GM10248 (cell line): Measurements from ENCODE around the gene NMT1.
"Not testable (repeated sequence)": the region's sequence is repeated elsewhere in the genome, so short reads cannot be mapped to it uniquely, and the experiment has no call there.

Source experiments
- CTCF ChIA-PET: fragments of 300-600 bp; sonication (Branson Sonifier 250); formaldehyde crosslinking; extraction: SDS; loops from one replicate; lab custom pipeline; 2021; ENCODE audit warnings: antibody characterized with exemption; lab: Yijun Ruan, JAX
- POLR2A ChIA-PET: fragments of 350-650 bp; sonication (Branson Sonifier 250); formaldehyde crosslinking; extraction: SDS; loops from one replicate; lab custom pipeline; 2020; ENCODE audit warnings: antibody characterized with exemption; lab: Yijun Ruan, JAX
- DNase-seq: peaks from one replicate; pipeline ENCODE4 v3.0.0; 2012; ENCODE audit errors: extremely low spot score
- TF ChIP-seq, protein P1 (sequence below): IDR thresholded peaks from 2 replicates; pipeline ENCODE4 v1.5.1; 2012; ENCODE audit warnings: mild to moderate bottlenecking, low read depth; ENCODE audit errors: extremely low read depth, missing control alignments, control extremely low read depth

NMT1 gene

DNA sequence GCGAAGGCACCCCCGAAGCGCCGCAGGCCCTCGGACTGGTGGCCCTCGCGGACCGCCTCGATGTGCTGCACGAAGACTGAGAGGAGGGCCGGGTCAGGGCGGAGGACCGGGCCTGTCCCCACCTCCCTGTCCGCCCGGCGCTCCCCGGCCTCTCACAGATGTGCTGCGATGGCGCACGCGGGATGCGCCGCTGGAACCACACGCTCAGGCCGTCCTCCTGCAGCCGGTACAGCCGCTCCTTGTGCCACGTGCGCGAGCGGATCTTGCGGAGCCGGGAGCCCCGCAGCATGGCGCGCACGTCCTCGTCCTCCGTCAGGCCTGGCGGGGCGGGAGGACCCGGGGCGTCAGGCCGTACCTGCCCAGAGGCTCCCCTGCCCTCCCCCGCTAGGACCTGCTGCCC lies 59.9 kb downstream of the NMT1 start:
- ChIA-PET CTCF (interaction anchor here (1.3 to 4.0 kb wide), 2 partner anchors 14 to 23 kb away, joined by 7 to 30 read pairs; partner anchors contain the start of gene ACBD4), POLR2A (no interaction called here)
- TF ChIP-seq, protein P1, sequence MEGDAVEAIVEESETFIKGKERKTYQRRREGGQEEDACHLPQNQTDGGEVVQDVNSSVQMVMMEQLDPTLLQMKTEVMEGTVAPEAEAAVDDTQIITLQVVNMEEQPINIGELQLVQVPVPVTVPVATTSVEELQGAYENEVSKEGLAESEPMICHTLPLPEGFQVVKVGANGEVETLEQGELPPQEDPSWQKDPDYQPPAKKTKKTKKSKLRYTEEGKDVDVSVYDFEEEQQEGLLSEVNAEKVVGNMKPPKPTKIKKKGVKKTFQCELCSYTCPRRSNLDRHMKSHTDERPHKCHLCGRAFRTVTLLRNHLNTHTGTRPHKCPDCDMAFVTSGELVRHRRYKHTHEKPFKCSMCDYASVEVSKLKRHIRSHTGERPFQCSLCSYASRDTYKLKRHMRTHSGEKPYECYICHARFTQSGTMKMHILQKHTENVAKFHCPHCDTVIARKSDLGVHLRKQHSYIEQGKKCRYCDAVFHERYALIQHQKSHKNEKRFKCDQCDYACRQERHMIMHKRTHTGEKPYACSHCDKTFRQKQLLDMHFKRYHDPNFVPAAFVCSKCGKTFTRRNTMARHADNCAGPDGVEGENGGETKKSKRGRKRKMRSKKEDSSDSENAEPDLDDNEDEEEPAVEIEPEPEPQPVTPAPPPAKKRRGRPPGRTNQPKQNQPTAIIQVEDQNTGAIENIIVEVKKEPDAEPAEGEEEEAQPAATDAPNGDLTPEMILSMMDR: no peak
- no peak for DNase-seq

DNA sequence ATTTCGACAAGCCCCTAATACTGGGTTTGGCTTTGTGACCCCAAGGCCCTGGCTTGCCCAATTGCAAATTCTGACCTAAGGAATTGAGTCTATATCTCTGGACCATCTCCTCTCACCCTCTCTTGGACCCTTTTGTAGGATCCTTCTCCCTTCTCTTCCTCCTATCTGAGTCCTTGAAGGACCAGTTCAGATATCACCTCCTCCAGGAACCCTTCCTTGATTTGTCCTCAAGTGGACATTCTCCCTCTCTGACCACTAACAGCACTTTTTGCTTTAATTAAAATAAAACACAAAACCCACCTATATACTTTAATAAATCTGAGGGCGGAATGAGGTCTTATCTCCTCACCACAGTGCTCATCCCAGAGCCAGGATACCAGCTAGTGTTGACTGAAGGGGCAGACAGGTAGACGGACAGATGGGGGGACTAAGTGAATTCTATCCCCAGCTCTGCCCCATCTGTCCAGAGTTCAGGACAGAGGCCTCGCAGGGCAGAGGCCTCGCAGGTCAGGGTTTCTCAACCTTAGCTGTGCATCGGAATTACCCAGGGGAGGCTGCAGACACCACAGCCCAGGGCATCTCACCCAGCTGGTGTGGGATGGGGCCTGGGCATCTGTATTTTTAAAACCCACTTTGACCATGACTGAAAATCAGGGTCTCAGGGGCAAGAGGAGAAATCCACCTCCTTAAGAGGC lies 62.1 kb downstream of the NMT1 start:
- ChIA-PET CTCF (interaction anchor here (1.1 to 2.0 kb wide), 4 partner anchors 9 to 74 kb away, joined by 4 to 9 read pairs (median 6); partner anchors contain the start of genes ACBD4 and PLCD3), POLR2A (no interaction called here)
- DNase-seq: no peak
- TF ChIP-seq, protein P1: no peak

- POLR2A ChIA-PET: no interaction called here
- TF ChIP-seq, protein P1: no peak
- no peak for DNase-seq
- CTCF ChIA-PET: interaction anchor here (1.0 to 2.0 kb wide), 5 partner anchors 8 to 73 kb away, joined by 3 to 9 read pairs (median 5); partner anchors contain the start of genes ACBD4 and PLCD3
Observed at GRCh38 chr17:45123930-45124796, 63.0 kb downstream of the NMT1 start.

DNA sequence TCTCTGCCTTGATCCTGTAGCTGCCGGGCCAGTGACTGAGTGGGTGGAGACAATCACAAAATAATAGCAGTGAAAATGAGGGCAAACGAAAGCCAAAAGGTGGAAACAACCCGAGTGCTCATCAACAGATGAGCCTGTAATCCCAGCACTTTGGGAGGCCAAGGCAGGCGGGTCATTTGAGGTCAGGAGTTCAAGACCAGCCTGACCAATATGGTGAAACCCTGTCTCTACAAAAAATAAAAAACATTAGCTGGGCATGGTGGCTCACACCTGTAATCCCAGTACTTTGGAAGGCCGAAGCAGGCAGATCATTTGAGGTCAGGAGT lies 63.6 kb downstream of the NMT1 start:
- CTCF ChIA-PET: interaction anchor here (1.0 to 2.0 kb wide), 4 partner anchors 8 to 73 kb away, joined by 3 to 9 read pairs (median 6); partner anchors contain the start of genes ACBD4 and PLCD3
- DNase-seq, POLR2A ChIA-PET: not testable (repeated sequence)

- TF ChIP-seq, protein P1: no peak
- DNase-seq: no peak
- POLR2A ChIA-PET: no interaction called here
- CTCF ChIA-PET: interaction anchor here (1.1 to 2.0 kb wide), 1 partner anchor 10 kb away, joined by 9 to 12 read pairs; the partner anchor contains the start of gene ACBD4
Observed at GRCh38 chr17:45125509-45125908, 64.4 kb downstream of the NMT1 start.

DNA sequence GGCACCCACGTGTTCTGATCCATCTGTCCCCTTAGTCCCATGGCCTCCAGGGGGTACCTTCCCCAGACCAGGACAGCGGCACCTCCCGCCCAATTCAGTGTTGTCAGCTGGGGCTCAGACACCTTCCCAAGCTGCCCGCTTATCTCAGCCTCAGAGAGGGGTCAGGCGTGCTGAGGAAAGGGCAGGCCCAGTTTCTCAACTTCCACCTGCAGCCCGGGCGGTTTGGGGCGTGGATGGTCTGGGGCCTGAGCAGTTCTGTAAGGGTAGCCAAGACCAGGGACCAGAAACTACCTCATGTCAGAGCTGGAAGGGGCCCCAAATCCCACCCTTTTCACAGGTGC lies 66.1 kb downstream of the NMT1 start:
- POLR2A ChIA-PET: interaction anchor here (0.7 kb wide), 1 partner anchor 67 kb away, joined by 4 read pairs; no protein-coding TSS in a partner anchor
- TF ChIP-seq, protein P1: no peak
- no peak for DNase-seq
- CTCF ChIA-PET: interaction anchor here (0.7 to 13.5 kb wide), 3 partner anchors 8 to 68 kb away, joined by 3 to 316 read pairs (median 3); partner anchors contain the start of gene ACBD4
